OCI-LY3 (cell line): ENCODE data around the gene UBAC2.
"Not testable (repeated sequence)": the region's sequence is repeated elsewhere in the genome, so short reads cannot be mapped to it uniquely, and the experiment has no call there.

Source experiments
- H2AFZ ChIP-seq: fragments of 200-600, 300-600 bp; shearing (Covaris generic); 2 replicates; pipeline ENCODE4 v1.6.0; 2014; ENCODE audit warnings: antibody characterized with exemption, low read depth, low read length
- H3K27ac ChIP-seq: fragments of 200-600, 300-600 bp; sonication (generic); 2 replicates; pipeline ENCODE4 v1.5.1; 2014; ENCODE audit warnings: mild to moderate bottlenecking, low read length, moderate library complexity, mixed read lengths
- H3K27me3 ChIP-seq: fragments of 200-600, 300-600 bp; sonication (generic); 2 replicates; pipeline ENCODE4 v1.6.1; 2014; ENCODE audit warnings: low read depth, low read length, mixed read lengths
- H3K36me3 ChIP-seq: fragments of 200-600, 300-600 bp; sonication (generic); replicated peaks from 2 replicates; pipeline ENCODE3; 2014; ENCODE audit warnings: low read depth, low read length, mixed read lengths
- H3K4me1 ChIP-seq: fragments of 300-600, 200-600 bp; sonication (generic); 2 replicates; pipeline ENCODE4 v1.6.1; 2014; ENCODE audit warnings: low read length, mixed read lengths
- H3K4me2 ChIP-seq: fragments of 200-600, 300-600 bp; sonication (generic); 2 replicates; pipeline ENCODE4 v1.6.1; 2014; ENCODE audit warnings: low read length, mixed read lengths
- H3K4me3 ChIP-seq: fragments of 300-600, 200-600 bp; sonication (generic); 2 replicates; pipeline ENCODE4 v1.5.1; 2014; ENCODE audit warnings: antibody characterized with exemption, mild to moderate bottlenecking, low read length, moderate library complexity
- H3K79me2 ChIP-seq: fragments of 300-600, 200-600 bp; shearing (Covaris generic); 2 replicates; pipeline ENCODE4 v1.6.1; 2014; ENCODE audit warnings: mild to moderate bottlenecking, low read length, mixed read lengths
- H3K9ac ChIP-seq: fragments of 300-600, 200-600 bp; shearing (Covaris generic); 2 replicates; pipeline ENCODE4 v1.6.0; 2014; ENCODE audit warnings: mild to moderate bottlenecking, low read length, moderate library complexity
- H3K9me3 ChIP-seq: fragments of 200-600, 300-600 bp; shearing (Covaris generic); 2 replicates; pipeline ENCODE4 v1.6.1; 2014; ENCODE audit warnings: low read length, mixed read lengths; ENCODE audit not compliant: insufficient read depth
- H4K20me1 ChIP-seq: fragments of 200-600, 300-600 bp; sonication (generic); 2 replicates; pipeline ENCODE4 v1.6.1; 2016; ENCODE audit warnings: low read length, mixed read lengths; ENCODE audit not compliant: insufficient read depth
- EZH2phosphoT487 ChIP-seq: fragments of 200-600 bp; shearing (Covaris generic); IDR thresholded peaks from 2 replicates; pipeline ENCODE4 v1.6.1; 2018; ENCODE audit warnings: antibody characterized with exemption, mixed run types, low read depth
- TF ChIP-seq, protein P1 (sequence below): fragments of 200-600, 300-600 bp; sonication (generic); IDR thresholded peaks from 2 replicates; pipeline ENCODE4 v1.5.1; 2014; ENCODE audit warnings: antibody characterized with exemption, low read length, low read depth

The UBAC2 gene

DNA sequence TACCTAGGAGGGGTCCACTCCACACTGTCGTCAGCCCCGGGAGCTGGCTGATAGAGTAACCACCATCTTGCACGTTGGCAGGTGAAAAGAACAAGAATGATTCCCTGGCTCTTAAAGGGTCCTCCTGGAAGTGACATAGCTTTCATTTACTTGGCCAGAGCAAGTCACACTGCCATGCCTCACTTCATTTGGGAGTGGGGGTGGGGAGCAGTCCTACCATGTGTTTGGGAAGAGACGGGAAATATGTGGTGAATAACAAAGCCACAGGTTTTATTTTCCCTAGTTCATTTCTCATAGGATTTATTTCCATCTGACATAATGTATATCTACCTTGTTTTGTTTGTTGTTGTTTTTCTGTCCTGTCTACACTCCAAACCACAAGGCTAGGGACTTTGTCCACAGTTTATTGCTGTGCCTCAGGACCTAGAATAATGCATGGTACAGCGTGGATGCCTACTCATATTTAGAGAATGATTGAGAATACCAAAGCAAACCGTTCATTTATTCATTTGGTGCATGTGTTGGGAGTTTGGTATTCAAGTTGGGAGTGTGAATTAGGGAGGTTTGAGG, 26.8 kb downstream of the UBAC2 start:
- H3K9me3 ChIP-seq: no peaks in the 10 kb centered on the region
- H3K27me3 ChIP-seq: peaks cover 16% of the 10 kb centered on the region
- H3K79me2 ChIP-seq: peaks cover 65% of the 10 kb centered on the region

GRCh38 chr13:99227909-99228688, 27.4 kb downstream of the UBAC2 start:
- H3K27me3 ChIP-seq: peaks cover 16% of the 10 kb centered on the region
- H3K9ac ChIP-seq: no peak overlapping the region
- peaks cover 63% of the 10 kb centered on the region for H3K79me2 ChIP-seq
- no peak overlapping the region for H3K27ac ChIP-seq
- H3K9me3 ChIP-seq: no peaks in the 10 kb centered on the region
- no peak overlapping the region for H2AFZ ChIP-seq
- H3K4me2 ChIP-seq: peak overlapping the region; percentile 72
- no peak for TF ChIP-seq EZH2phosphoT487
- TF ChIP-seq, protein P1, sequence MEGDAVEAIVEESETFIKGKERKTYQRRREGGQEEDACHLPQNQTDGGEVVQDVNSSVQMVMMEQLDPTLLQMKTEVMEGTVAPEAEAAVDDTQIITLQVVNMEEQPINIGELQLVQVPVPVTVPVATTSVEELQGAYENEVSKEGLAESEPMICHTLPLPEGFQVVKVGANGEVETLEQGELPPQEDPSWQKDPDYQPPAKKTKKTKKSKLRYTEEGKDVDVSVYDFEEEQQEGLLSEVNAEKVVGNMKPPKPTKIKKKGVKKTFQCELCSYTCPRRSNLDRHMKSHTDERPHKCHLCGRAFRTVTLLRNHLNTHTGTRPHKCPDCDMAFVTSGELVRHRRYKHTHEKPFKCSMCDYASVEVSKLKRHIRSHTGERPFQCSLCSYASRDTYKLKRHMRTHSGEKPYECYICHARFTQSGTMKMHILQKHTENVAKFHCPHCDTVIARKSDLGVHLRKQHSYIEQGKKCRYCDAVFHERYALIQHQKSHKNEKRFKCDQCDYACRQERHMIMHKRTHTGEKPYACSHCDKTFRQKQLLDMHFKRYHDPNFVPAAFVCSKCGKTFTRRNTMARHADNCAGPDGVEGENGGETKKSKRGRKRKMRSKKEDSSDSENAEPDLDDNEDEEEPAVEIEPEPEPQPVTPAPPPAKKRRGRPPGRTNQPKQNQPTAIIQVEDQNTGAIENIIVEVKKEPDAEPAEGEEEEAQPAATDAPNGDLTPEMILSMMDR: no peak
- peaks cover 40% of the 10 kb centered on the region for H3K4me1 ChIP-seq
- H3K36me3 ChIP-seq: peaks cover 10% of the 10 kb centered on the region
- H3K4me3 ChIP-seq: peak overlapping the region; percentile 52
- H4K20me1 ChIP-seq: peaks cover 82% of the 10 kb centered on the region

More for the DNA sequence above, 26.8 kb downstream of the UBAC2 start:
- H3K27ac ChIP-seq: no peak overlapping the region
- H3K4me1 ChIP-seq: peaks cover 40% of the 10 kb centered on the region
- 0 out of 2 replicates have a peak overlapping the region, but pooled peaks have one; percentile 72 for H3K4me2 ChIP-seq
- peaks cover 89% of the 10 kb centered on the region for H4K20me1 ChIP-seq
- H2AFZ ChIP-seq: no peak overlapping the region
- peaks cover 16% of the 10 kb centered on the region for H3K36me3 ChIP-seq
- H3K4me3 ChIP-seq: no peak overlapping the region
- TF ChIP-seq, protein P1: no peak
- no peak for TF ChIP-seq EZH2phosphoT487
- H3K9ac ChIP-seq: no peak overlapping the region

DNA sequence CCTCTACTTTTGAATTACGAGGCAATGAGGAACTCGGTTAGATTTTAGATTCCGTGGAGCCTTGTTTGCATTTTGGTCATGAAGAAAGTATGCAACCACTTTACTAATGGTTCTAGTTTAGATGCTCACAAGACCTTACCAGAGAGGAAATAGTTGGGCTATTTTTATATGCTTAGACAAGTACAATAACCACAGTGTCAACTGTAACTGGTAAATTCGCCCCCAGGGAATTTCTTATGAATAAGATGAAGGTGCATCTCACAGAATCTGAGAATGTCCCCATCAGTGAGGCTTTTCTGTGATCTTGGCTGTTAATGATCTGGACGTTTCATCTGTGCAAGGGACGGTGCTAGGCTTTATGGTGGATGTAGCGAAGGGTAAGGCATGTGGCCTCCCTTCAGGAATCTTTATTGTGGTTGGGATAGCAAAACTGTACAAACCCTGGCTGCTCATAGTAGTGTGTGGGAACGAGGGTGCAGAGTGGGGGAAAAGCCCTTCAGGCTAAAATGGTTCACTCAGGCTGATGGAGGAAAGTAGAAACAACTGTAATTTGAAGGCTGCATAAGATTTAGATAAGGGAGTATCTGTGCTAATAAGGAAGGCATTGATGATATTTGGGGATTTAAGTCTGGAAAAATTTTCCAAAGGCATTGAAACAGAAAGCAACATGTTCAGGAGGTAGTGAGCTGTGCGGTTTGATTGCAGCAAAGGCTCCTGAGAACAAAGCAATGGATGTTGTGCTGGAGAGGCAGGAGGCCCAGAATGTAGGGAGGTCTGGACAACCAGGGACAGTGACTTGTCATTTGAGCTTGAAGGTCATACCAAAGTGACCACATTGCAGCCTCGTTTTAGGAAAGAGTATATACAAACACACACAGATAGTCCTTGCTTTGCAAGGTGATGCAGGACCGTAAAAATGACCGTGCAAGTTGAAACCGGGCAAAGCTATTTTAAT, 28.4 kb downstream of the UBAC2 start:
- Histone ChIP-seq H3K4me2 (peak overlapping the region; percentile 72), H3K36me3 (peaks cover 10% of the 10 kb centered on the region), H4K20me1 (peaks cover 80% of the 10 kb centered on the region), H3K4me1 (peaks cover 40% of the 10 kb centered on the region), H3K4me3 (peak overlapping the region; percentile 52), H3K27me3 (peaks cover 16% of the 10 kb centered on the region), H3K27ac (no peak overlapping the region), H3K79me2 (peaks cover 57% of the 10 kb centered on the region), H3K9ac (no peak overlapping the region), H3K9me3 (no peaks in the 10 kb centered on the region), H2AFZ (no peak overlapping the region)
- peak; percentile 60; the same call in 1 of the 2 replicates for TF ChIP-seq EZH2phosphoT487
- TF ChIP-seq, protein P1: no peak

DNA sequence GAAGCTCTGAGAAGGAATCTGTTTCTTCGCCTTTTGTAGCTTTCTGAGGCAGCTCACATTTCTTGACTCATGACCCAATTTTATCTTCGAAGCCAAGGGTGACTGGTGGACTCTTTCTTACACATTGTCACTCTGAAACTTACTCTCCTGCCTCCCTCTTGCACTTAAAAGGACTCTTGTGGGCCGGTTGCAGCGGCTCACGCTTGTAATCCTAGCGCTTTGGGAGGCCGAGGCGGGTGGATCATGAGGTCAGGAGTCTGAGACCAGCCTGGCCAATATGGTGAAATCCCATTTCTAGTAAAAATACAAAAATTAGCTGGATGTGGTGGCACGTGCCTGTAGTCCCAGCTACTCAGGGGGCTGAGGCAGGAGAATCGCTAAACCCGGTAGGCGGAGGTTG, 29.9 kb downstream of the UBAC2 start:
- not testable (repeated sequence) for H3K36me3 ChIP-seq, H3K4me3 ChIP-seq, H3K9me3 ChIP-seq, H3K27ac ChIP-seq, H2AFZ ChIP-seq, H3K4me2 ChIP-seq, H3K9ac ChIP-seq
- peaks cover 30% of the 10 kb centered on the region for H3K4me1 ChIP-seq
- peaks cover 16% of the 10 kb centered on the region for H3K27me3 ChIP-seq
- peaks cover 74% of the 10 kb centered on the region for H4K20me1 ChIP-seq
- peaks cover 43% of the 10 kb centered on the region for H3K79me2 ChIP-seq
